B cell (primary cell): ENCODE measurements around the gene STAC. TPM values are rescaled to one million over a fixed set of nuclear protein-coding genes. Genes with fewer than 3 reads are reported as not detected.

Experiments
- ATAC-seq: fragments of 200-7000 bp; cut with Tn5 transposase; one replicate; pipeline ENCODE4 v1.10.0; 2021; ENCODE audit warnings: low read depth, mild to moderate bottlenecking, moderate number of reproducible peaks, moderate library complexity
- CTCF ChIA-PET: fragments of 350-600 bp; sonication (Branson Sonifier 250); formaldehyde crosslinking; loops from one replicate; lab custom pipeline; 2021; ENCODE audit warnings: antibody characterized with exemption, inconsistent platforms; lab: Charles Lee
- POLR2A ChIA-PET: fragments of 350-600 bp; sonication (Branson Sonifier 250); formaldehyde crosslinking; loops from one replicate; lab custom pipeline; 2021; ENCODE audit warnings: antibody characterized with exemption; lab: Charles Lee
- DNase-seq: peaks from one replicate; pipeline ENCODE4 v3.0.0; 2013
- H2AFZ ChIP-seq: 2 replicates; pipeline ENCODE4 v1.6.1; 2012; ENCODE audit warnings: mild to moderate bottlenecking, low read depth, low read length; ENCODE audit not compliant: insufficient read depth, poor library complexity, severe bottlenecking
- H3K27ac ChIP-seq, 2 donors: 1 replicate in 1 of 2; 2 replicates in 1 of 2; pipeline ENCODE4 v1.5.1; 2012 to 2013; ENCODE audit warnings: low read length in 2 of 2, mild to moderate bottlenecking in 2 of 2, moderate library complexity in 1 of 2
- H3K27me3 ChIP-seq, 4 experiments: fragments of 200-600 bp in 1 of 4; sonication (generic) in 1 of 4; replicated peaks in 1 of 4; 1 replicate in 2 of 4; 2 replicates in 2 of 4; pipeline versions ENCODE4 v1.6.1 to v1.7.0; 2013 to 2016; ENCODE audit warnings: low read length in 3 of 4, mild to moderate bottlenecking in 2 of 4, mixed read lengths in 1 of 4, moderate library complexity in 1 of 4; ENCODE audit not compliant: insufficient read depth in 4 of 4, control insufficient read depth in 3 of 4; ENCODE audit errors: control extremely low read depth in 1 of 4
- H3K36me3 ChIP-seq, 2 experiments: replicated peaks in 1 of 2; 1 replicate in 1 of 2; 2 replicates in 1 of 2; pipeline versions ENCODE4 v1.6.1 to v1.7.1; 2013; ENCODE audit warnings: low read length in 1 of 2; ENCODE audit not compliant: insufficient read depth in 2 of 2, control insufficient read depth in 1 of 2; ENCODE audit errors: control extremely low read depth in 1 of 2, extremely low read depth in 1 of 2
- H3K4me1 ChIP-seq, 2 donors: fragments of 200-600 bp in 1 of 2; sonication (generic) in 1 of 2; 1 replicate in 1 of 2; 2 replicates in 1 of 2; pipeline versions ENCODE4 v1.5.1 to v1.6.1; 2013 to 2017; ENCODE audit warnings: low read length in 2 of 2; ENCODE audit not compliant: control insufficient read depth in 2 of 2, insufficient read depth in 2 of 2
- H3K4me2 ChIP-seq: replicated peaks from 2 replicates; pipeline ENCODE3; 2012; ENCODE audit warnings: mild to moderate bottlenecking, low read depth, low read length; ENCODE audit not compliant: poor library complexity, severe bottlenecking
- H3K4me3 ChIP-seq, 5 experiments: fragments of 200-600 bp in 1 of 5; sonication (generic) in 1 of 5; 1 replicate in 3 of 5; 2 replicates in 2 of 5; pipeline versions ENCODE4 v1.5.1 to v1.7.0; 2011 to 2016; ENCODE audit warnings: low read length in 4 of 5, mild to moderate bottlenecking in 4 of 5, low read depth in 2 of 5, control low read depth in 1 of 5, moderate library complexity in 1 of 5; ENCODE audit not compliant: insufficient read depth in 1 of 5; ENCODE audit errors: control extremely low read depth in 1 of 5, extremely low read depth in 1 of 5
- H3K79me2 ChIP-seq: fragments of 200-600 bp; sonication (generic); one replicate; pipeline ENCODE4 v1.6.0; 2016; ENCODE audit warnings: low read length; ENCODE audit not compliant: control insufficient read depth, insufficient read depth
- H3K9ac ChIP-seq: fragments of 200-600 bp; sonication (generic); 2 replicates; pipeline ENCODE4 v1.6.1; 2017; ENCODE audit warnings: mild to moderate bottlenecking, low read length, moderate library complexity
- H3K9me3 ChIP-seq, 3 donors: one replicate each; pipeline versions ENCODE4 v1.6.1 to v1.7.1; 2013; ENCODE audit warnings: low read length in 2 of 3; ENCODE audit not compliant: control insufficient read depth in 2 of 3, insufficient read depth in 1 of 3; ENCODE audit errors: control extremely low read depth in 1 of 3
- H4K20me1 ChIP-seq: 2 replicates; pipeline ENCODE4 v1.6.0; 2012; ENCODE audit warnings: mild to moderate bottlenecking, low read length; ENCODE audit not compliant: insufficient read depth, control insufficient read depth, poor library complexity, severe bottlenecking
- H3K27ac Mint-ChIP-seq: one replicate; pipeline ENCODE4 v1.8.0; 2021; ENCODE audit warnings: mixed read lengths
- H3K27me3 Mint-ChIP-seq: one replicate; pipeline ENCODE4 v1.8.0; 2021; ENCODE audit warnings: mixed read lengths
- H3K4me1 Mint-ChIP-seq: one replicate; pipeline ENCODE4 v1.8.0; 2021; ENCODE audit warnings: mixed read lengths
- H3K4me3 Mint-ChIP-seq: one replicate; pipeline ENCODE4 v1.8.0; 2021; ENCODE audit warnings: mixed read lengths
- H3K9me3 Mint-ChIP-seq: one replicate; pipeline ENCODE4 v1.8.0; 2022; ENCODE audit warnings: mixed read lengths; ENCODE audit not compliant: insufficient read depth
- EZH2 ChIP-seq: IDR thresholded peaks from 2 replicates; pipeline ENCODE4 v1.6.1; 2012; ENCODE audit warnings: borderline replicate concordance, low read depth, mild to moderate bottlenecking, moderate library complexity, low read length; ENCODE audit not compliant: insufficient read depth, poor library complexity, severe bottlenecking
- WGBS: methylation state at CpG from one replicate; pipeline ENCODE4 v1.1.5; 2013; ENCODE audit warnings: missing lambda C conversion rate; ENCODE audit not compliant: insufficient coverage; 5-methylcytosine and 5-hydroxymethylcytosine counted together
- intact Hi-C: fragments of 100-400 bp; cut with micrococcal nuclease; formaldehyde crosslinking; loops from one replicate; pipeline ENCODE4 v1.10.0; 2022
- polyA plus RNA-seq: library from polyadenylated mRNA; depleted of rRNA; stranded (reverse); fragments of >200 nt; gene quantifications from 2 replicates; pipeline ENCODE4 v1.2.3, GENCODE V29; 2012
- total RNA-seq, 2 donors: library from RNA; stranded (reverse); fragments of 120-200 nt in 1 of 2; gene quantifications; 1 replicate in 1 of 2; 2 replicates in 1 of 2; pipeline versions ENCODE4 v1.2.3 to v1.2.4, GENCODE V29; 2013 to 2022
- TF ChIP-seq, protein P1 (sequence below): fragments of 200-600 bp; IDR thresholded peaks from one replicate; pipeline ENCODE4 v1.8.0; 2022; ENCODE audit warnings: antibody characterized with exemption, mild to moderate bottlenecking

The STAC gene
- total and polyA plus RNA-seq, 2 donors (not counting 1 experiment from before 2014, with no cell fraction given) = not detected

DNA sequence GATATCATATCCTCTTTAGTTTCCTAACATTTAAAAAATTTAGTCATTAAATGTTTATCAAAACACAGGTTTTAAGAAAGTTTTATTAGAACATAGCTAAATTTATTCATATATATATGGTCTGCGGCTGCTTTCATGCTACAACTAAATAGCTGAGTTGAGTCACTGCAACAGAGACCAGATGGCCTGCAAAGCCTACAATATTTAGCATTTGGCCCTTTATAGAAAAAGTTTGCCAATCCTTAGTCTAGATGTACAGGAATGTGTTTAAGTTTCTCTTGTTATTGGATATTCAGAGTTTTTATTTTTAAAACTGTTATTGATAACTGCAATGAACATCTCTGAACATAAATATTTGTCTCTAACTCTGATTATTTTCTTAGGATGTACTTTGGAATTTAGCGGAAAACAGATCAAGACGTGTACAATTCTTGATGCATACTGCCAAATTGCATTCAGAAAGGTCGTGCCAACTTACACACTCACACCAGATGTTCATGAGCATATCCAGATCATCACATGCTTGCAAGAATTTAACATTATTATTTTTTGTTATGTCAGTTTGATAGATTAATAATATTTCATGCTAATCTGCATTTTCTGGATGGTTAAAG lies 157.9 kb downstream of the STAC start:
- no peaks in the 10 kb centered on the region for H4K20me1 ChIP-seq
- no peak overlapping the region for H3K27ac ChIP-seq
- intact Hi-C loops = no loop called here
- H3K9ac ChIP-seq = no peak overlapping the region
- ATAC-seq (no peak), DNase-seq (no peak)
- no peaks in the 10 kb centered on the region for H3K9me3 ChIP-seq
- Mint-ChIP-seq H3K27me3 (peaks cover 8% of the 10 kb centered on the region), H3K4me3 (no peak overlapping the region), H3K27ac (no peak overlapping the region), H3K9me3 (no peaks in the 10 kb centered on the region), H3K4me1 (no peaks in the 10 kb centered on the region)
- no peaks in the 10 kb centered on the region for H3K4me1 ChIP-seq
- POLR2A ChIA-PET = no interaction called here
- no peak overlapping the region for H3K4me2 ChIP-seq
- CTCF ChIA-PET = no interaction called here
- H2AFZ ChIP-seq = no peak overlapping the region
- WGBS = 100% methylated on average over 1 of the region's 4 CpGs
- no peaks in the 10 kb centered on the region for H3K36me3 ChIP-seq
- H3K79me2 ChIP-seq = no peaks in the 10 kb centered on the region
- no peaks in the 10 kb centered on the region for H3K27me3 ChIP-seq
- H3K4me3 ChIP-seq = no peak overlapping the region
- TF ChIP-seq EZH2 = no peak
- TF ChIP-seq, protein P1, sequence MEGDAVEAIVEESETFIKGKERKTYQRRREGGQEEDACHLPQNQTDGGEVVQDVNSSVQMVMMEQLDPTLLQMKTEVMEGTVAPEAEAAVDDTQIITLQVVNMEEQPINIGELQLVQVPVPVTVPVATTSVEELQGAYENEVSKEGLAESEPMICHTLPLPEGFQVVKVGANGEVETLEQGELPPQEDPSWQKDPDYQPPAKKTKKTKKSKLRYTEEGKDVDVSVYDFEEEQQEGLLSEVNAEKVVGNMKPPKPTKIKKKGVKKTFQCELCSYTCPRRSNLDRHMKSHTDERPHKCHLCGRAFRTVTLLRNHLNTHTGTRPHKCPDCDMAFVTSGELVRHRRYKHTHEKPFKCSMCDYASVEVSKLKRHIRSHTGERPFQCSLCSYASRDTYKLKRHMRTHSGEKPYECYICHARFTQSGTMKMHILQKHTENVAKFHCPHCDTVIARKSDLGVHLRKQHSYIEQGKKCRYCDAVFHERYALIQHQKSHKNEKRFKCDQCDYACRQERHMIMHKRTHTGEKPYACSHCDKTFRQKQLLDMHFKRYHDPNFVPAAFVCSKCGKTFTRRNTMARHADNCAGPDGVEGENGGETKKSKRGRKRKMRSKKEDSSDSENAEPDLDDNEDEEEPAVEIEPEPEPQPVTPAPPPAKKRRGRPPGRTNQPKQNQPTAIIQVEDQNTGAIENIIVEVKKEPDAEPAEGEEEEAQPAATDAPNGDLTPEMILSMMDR = no peak

DNA sequence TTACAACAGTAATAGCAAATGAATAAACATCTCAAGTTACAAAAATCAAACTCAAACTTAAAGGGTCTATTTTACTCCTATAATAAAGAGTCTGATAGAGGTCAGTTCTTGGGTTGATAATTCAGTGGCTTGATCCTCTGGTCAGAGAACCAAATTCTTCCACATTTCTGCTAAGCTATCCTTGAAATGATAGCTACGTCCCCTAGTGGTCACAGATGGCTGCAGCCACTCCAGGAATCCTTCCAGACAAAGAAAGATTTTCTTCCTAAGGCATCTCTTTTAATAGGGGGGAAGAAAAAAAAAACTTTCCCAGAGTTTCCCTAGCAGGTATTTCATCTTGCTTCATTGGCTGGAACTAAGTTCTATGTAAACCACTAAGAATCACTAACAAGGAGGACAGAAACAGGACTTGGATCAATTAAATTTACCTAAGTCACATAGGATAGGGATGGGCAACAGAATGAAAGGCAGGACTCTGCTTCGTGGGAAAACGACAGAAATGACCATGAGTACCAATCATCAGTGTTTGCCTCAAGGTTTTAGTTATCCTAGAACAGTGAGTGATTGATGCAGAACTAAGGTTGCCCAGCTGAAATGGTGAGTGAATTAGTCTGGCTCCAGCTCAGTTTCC lies 160.7 kb downstream of the STAC start:
- Histone ChIP-seq H3K79me2 (no peaks in the 10 kb centered on the region), H3K4me3 (no peak overlapping the region), H2AFZ (no peak overlapping the region), H3K27me3 (no peaks in the 10 kb centered on the region), H4K20me1 (no peaks in the 10 kb centered on the region), H3K4me2 (no peak overlapping the region), H3K9me3 (no peaks in the 10 kb centered on the region), H3K36me3 (no peaks in the 10 kb centered on the region), H3K9ac (no peak overlapping the region), H3K27ac (no peak overlapping the region), H3K4me1 (no peaks in the 10 kb centered on the region)
- H3K27me3 Mint-ChIP-seq = peaks cover 8% of the 10 kb centered on the region
- H3K27ac Mint-ChIP-seq = no peak overlapping the region
- no peaks in the 10 kb centered on the region for H3K4me1 Mint-ChIP-seq
- ChIA-PET POLR2A (no interaction called here), CTCF (no interaction called here)
- 59% methylated on average over 2 of the region's 3 CpGs for WGBS
- no peak for ATAC-seq
- H3K9me3 Mint-ChIP-seq = no peaks in the 10 kb centered on the region
- TF ChIP-seq EZH2 = no peak
- TF ChIP-seq, protein P1 = no peak
- DNase-seq = no peak
- no peak overlapping the region for H3K4me3 Mint-ChIP-seq
- intact Hi-C loops = no loop called here
